Measurements from ENCODE around the gene CFAP46.
"Not testable (repeated sequence)": the region's sequence is repeated elsewhere in the genome, so short reads cannot be mapped to it uniquely, and the experiment has no call there.

CFAP46 gene

GRCh38 chr10:132840698-132841614, 101.4 kb downstream of the CFAP46 start:
- DNase-seq = no peak

GRCh38 chr10:132839061-132839460, 103.3 kb downstream of the CFAP46 start:
- DNase-seq = no peak

GRCh38 chr10:132838346-132838970, 103.9 kb downstream of the CFAP46 start:
- DNase-seq = no peak

GRCh38 chr10:132837905-132838304, 104.5 kb downstream of the CFAP46 start:
- no peak for DNase-seq

- DNase-seq = no peak
Measured at GRCh38 chr10:132836832-132837540, 105.4 kb downstream of the CFAP46 start.

- no peak for DNase-seq
Measured at GRCh38 chr10:132836248-132836831, 106.0 kb downstream of the CFAP46 start.

- no peak for DNase-seq
Measured at GRCh38 chr10:132835848-132836233, 106.5 kb downstream of the CFAP46 start.

- DNase-seq = no peak
Measured at GRCh38 chr10:132834891-132835847, 107.2 kb downstream of the CFAP46 start.

- DNase-seq = no peak
Measured at GRCh38 chr10:132834311-132834761, 108.0 kb downstream of the CFAP46 start.

- no peak for DNase-seq
Measured at GRCh38 chr10:132833421-132834111, 108.8 kb downstream of the CFAP46 start.

- no peak for DNase-seq
Measured at GRCh38 chr10:132832186-132832969, 110.0 kb downstream of the CFAP46 start.

GRCh38 chr10:132829403-132829802, 113.0 kb downstream of the CFAP46 start:
- no peak for DNase-seq

GRCh38 chr10:132828681-132829080, 113.7 kb downstream of the CFAP46 start:
- no peak for DNase-seq

- no peak for DNase-seq
Measured at GRCh38 chr10:132827861-132828539, 114.4 kb downstream of the CFAP46 start.

GRCh38 chr10:132827423-132827789, 115.0 kb downstream of the CFAP46 start:
- DNase-seq = no peak

GRCh38 chr10:132826524-132827422, 115.6 kb downstream of the CFAP46 start:
- DNase-seq = no peak

- DNase-seq = not testable (repeated sequence)
Measured at GRCh38 chr10:132825783-132826523, 116.4 kb downstream of the CFAP46 start.

GRCh38 chr10:132820056-132820455, 122.3 kb downstream of the CFAP46 start:
- no peak for DNase-seq
